HEK293 (cell line): ENCODE data around the gene STK32C.

Source experiments
- CTCF ChIA-PET: fragments of 350-600 bp; formaldehyde crosslinking; extraction: SDS; loops from one replicate; lab custom pipeline; 2021; ENCODE audit warnings: antibody characterized with exemption; lab: Yijun Ruan, JAX
- POLR2A ChIA-PET: fragments of 300-600 bp; formaldehyde crosslinking; extraction: SDS; loops from one replicate; lab custom pipeline; 2020; ENCODE audit warnings: antibody characterized with exemption, inconsistent platforms; lab: Yijun Ruan, JAX
- H3K27ac ChIP-seq: fragments of 200-500 bp; sonication (Bioruptor generic); 2 replicates; pipeline ENCODE4 v1.5.1; 2014; ENCODE audit warnings: low read depth, low read length, control low read depth, inconsistent platforms; ENCODE audit errors: extremely low read depth
- H3K36me3 ChIP-seq, 2 experiments: fragments of 200-500 bp in 1 of 2; sonication (Bioruptor generic) in 1 of 2; 1 replicate in 1 of 2; 2 replicates in 1 of 2; pipeline ENCODE4 v1.5.1; 2014 to 2017; ENCODE audit warnings: inconsistent platforms in 2 of 2, low read length in 2 of 2; ENCODE audit not compliant: control insufficient read depth in 2 of 2, insufficient read depth in 1 of 2
- H3K4me1 ChIP-seq: fragments of 200-500 bp; sonication (Bioruptor generic); 2 replicates; pipeline ENCODE4 v1.5.1; 2014; ENCODE audit warnings: mild to moderate bottlenecking, low read length, inconsistent platforms; ENCODE audit not compliant: control insufficient read depth, insufficient read depth
- H3K4me3 ChIP-seq: 2 replicates; pipeline ENCODE4 v1.5.1; 2011; ENCODE audit warnings: low read depth, mild to moderate bottlenecking, control low read depth, low read length, moderate library complexity
- H3K9me3 ChIP-seq: fragments of 200-500 bp; sonication (Bioruptor generic); 2 replicates; pipeline ENCODE4 v1.5.1; 2014; ENCODE audit warnings: low read depth, low read length, inconsistent platforms; ENCODE audit not compliant: control insufficient read depth, insufficient read depth
- AEBP2 ChIP-seq: fragments of 450-650 bp; formaldehyde crosslinking; IDR thresholded peaks from 2 replicates; pipeline ENCODE4 v1.5.1; 2016; ENCODE audit warnings: missing biosample characterization, missing genetic modification characterization, borderline replicate concordance
- BCL11B ChIP-seq: fragments of 450-650 bp; formaldehyde crosslinking; IDR thresholded peaks from 2 replicates; pipeline ENCODE4 v1.5.1; 2016; ENCODE audit warnings: low read depth, missing biosample characterization, missing genetic modification characterization
- KLF10 ChIP-seq: fragments of 450-650 bp; IDR thresholded peaks from 2 replicates; pipeline ENCODE4 v1.5.1; 2018; ENCODE audit warnings: missing biosample characterization, mild to moderate bottlenecking, missing genetic modification characterization
- PRDM1 ChIP-seq: fragments of 450-650 bp; formaldehyde crosslinking; IDR thresholded peaks from 2 replicates; pipeline ENCODE4; 2016; ENCODE audit warnings: missing biosample characterization, missing genetic modification characterization
- REPIN1 ChIP-seq: fragments of 450-650 bp; formaldehyde crosslinking; IDR thresholded peaks from 2 replicates; pipeline ENCODE4 v1.5.1; 2017; ENCODE audit warnings: missing biosample characterization, missing genetic modification characterization, low read depth
- TCF7L2 ChIP-seq: IDR thresholded peaks from 2 replicates; pipeline ENCODE4 v1.6.1; 2011; ENCODE audit warnings: low read depth, mild to moderate bottlenecking, inconsistent platforms, low read length, moderate library complexity, borderline replicate concordance
- ZFP3 ChIP-seq: fragments of 450-650 bp; formaldehyde crosslinking; IDR thresholded peaks from 2 replicates; pipeline ENCODE4 v1.5.1; 2016; ENCODE audit warnings: low read depth, missing biosample characterization, missing genetic modification characterization
- ZNF140 ChIP-seq: fragments of 450-650 bp; formaldehyde crosslinking; IDR thresholded peaks from 2 replicates; pipeline ENCODE4 v1.5.1; 2016; ENCODE audit warnings: missing biosample characterization, missing genetic modification characterization
- ZNF157 ChIP-seq: fragments of 450-650 bp; formaldehyde crosslinking; IDR thresholded peaks from 2 replicates; pipeline ENCODE4 v1.5.1; 2016; ENCODE audit warnings: missing biosample characterization, missing genetic modification characterization
- ZNF169 ChIP-seq: fragments of 450-650 bp; formaldehyde crosslinking; IDR thresholded peaks from 2 replicates; pipeline ENCODE4 v1.5.1; 2016; ENCODE audit warnings: missing biosample characterization, missing genetic modification characterization
- ZNF501 ChIP-seq: fragments of 450-650 bp; formaldehyde crosslinking; IDR thresholded peaks from 2 replicates; pipeline ENCODE4 v1.5.1; 2016; ENCODE audit warnings: missing biosample characterization, missing genetic modification characterization
- ZNF654 ChIP-seq: fragments of 450-650 bp; formaldehyde crosslinking; IDR thresholded peaks from 2 replicates; pipeline ENCODE4 v1.5.1; 2016; ENCODE audit warnings: low read depth, missing biosample characterization, missing genetic modification characterization
- ZNF670 ChIP-seq: fragments of 450-650 bp; formaldehyde crosslinking; IDR thresholded peaks from 2 replicates; pipeline ENCODE4 v1.5.1; 2016; ENCODE audit warnings: missing biosample characterization, missing genetic modification characterization, low read depth
- ZNF76 ChIP-seq: fragments of 450-650 bp; formaldehyde crosslinking; IDR thresholded peaks from 2 replicates; pipeline ENCODE4; 2016; ENCODE audit warnings: low read depth, missing biosample characterization, missing genetic modification characterization, borderline replicate concordance
- ZNF785 ChIP-seq: fragments of 450-650 bp; formaldehyde crosslinking; IDR thresholded peaks from 2 replicates; pipeline ENCODE4 v1.5.1; 2016; ENCODE audit warnings: missing biosample characterization, missing genetic modification characterization
- TF ChIP-seq, protein P1 (sequence below): fragments of 450-650 bp; IDR thresholded peaks from 2 replicates; pipeline ENCODE4 v1.5.1; 2018; ENCODE audit warnings: missing biosample characterization, mild to moderate bottlenecking, missing genetic modification characterization
- TF ChIP-seq, protein P2 (sequence below): fragments of 450-650 bp; formaldehyde crosslinking; IDR thresholded peaks from 2 replicates; pipeline ENCODE4 v1.5.1; 2016; ENCODE audit warnings: missing biosample characterization, missing genetic modification characterization
- TF ChIP-seq, protein P3 (sequence below): fragments of 450-650 bp; formaldehyde crosslinking; IDR thresholded peaks from 2 replicates; pipeline ENCODE4 v1.5.1; 2016; ENCODE audit warnings: missing biosample characterization, missing genetic modification characterization
- TF ChIP-seq, protein P4 (sequence below): fragments of 450-650 bp; formaldehyde crosslinking; IDR thresholded peaks from 2 replicates; pipeline ENCODE4 v1.5.1; 2016; ENCODE audit warnings: missing biosample characterization, missing genetic modification characterization

STK32C gene

GRCh38 chr10:132163826-132164515, 143.8 kb downstream of the STK32C start:
- no peak for TF ChIP-seq REPIN1 (tag by site-specific recombination)
- no peak for TF ChIP-seq ZNF76 (tag by site-specific recombination)
- no peak for TF ChIP-seq PRDM1 (tag by site-specific recombination)
- TF ChIP-seq ZNF169 (tag by site-specific recombination) = no peak
- no peak for TF ChIP-seq ZFP3
- no peak for TF ChIP-seq ZNF654 (tag by site-specific recombination)
- TF ChIP-seq ZNF501 (tag by site-specific recombination) = no peak
- TF ChIP-seq, protein P1, sequence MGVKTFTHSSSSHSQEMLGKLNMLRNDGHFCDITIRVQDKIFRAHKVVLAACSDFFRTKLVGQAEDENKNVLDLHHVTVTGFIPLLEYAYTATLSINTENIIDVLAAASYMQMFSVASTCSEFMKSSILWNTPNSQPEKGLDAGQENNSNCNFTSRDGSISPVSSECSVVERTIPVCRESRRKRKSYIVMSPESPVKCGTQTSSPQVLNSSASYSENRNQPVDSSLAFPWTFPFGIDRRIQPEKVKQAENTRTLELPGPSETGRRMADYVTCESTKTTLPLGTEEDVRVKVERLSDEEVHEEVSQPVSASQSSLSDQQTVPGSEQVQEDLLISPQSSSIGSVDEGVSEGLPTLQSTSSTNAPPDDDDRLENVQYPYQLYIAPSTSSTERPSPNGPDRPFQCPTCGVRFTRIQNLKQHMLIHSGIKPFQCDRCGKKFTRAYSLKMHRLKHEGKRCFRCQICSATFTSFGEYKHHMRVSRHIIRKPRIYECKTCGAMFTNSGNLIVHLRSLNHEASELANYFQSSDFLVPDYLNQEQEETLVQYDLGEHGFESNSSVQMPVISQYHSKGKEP = no peak
- TF ChIP-seq ZNF670 (tag by site-specific recombination) = no peak
- no peak for TF ChIP-seq TCF7L2
- TF ChIP-seq AEBP2 = no peak
- TF ChIP-seq, protein P2, sequence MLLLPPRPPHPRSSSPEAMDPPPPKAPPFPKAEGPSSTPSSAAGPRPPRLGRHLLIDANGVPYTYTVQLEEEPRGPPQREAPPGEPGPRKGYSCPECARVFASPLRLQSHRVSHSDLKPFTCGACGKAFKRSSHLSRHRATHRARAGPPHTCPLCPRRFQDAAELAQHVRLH (tag by site-specific recombination) = no peak
- TF ChIP-seq ZNF157 (tag by site-specific recombination) = no peak
- no peak for TF ChIP-seq ZNF785
- TF ChIP-seq, protein P3, sequence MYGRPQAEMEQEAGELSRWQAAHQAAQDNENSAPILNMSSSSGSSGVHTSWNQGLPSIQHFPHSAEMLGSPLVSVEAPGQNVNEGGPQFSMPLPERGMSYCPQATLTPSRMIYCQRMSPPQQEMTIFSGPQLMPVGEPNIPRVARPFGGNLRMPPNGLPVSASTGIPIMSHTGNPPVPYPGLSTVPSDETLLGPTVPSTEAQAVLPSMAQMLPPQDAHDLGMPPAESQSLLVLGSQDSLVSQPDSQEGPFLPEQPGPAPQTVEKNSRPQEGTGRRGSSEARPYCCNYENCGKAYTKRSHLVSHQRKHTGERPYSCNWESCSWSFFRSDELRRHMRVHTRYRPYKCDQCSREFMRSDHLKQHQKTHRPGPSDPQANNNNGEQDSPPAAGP = no peak
- no peak for TF ChIP-seq ZNF140 (tag by site-specific recombination)
- TF ChIP-seq KLF10 = no peak
- TF ChIP-seq, protein P4, sequence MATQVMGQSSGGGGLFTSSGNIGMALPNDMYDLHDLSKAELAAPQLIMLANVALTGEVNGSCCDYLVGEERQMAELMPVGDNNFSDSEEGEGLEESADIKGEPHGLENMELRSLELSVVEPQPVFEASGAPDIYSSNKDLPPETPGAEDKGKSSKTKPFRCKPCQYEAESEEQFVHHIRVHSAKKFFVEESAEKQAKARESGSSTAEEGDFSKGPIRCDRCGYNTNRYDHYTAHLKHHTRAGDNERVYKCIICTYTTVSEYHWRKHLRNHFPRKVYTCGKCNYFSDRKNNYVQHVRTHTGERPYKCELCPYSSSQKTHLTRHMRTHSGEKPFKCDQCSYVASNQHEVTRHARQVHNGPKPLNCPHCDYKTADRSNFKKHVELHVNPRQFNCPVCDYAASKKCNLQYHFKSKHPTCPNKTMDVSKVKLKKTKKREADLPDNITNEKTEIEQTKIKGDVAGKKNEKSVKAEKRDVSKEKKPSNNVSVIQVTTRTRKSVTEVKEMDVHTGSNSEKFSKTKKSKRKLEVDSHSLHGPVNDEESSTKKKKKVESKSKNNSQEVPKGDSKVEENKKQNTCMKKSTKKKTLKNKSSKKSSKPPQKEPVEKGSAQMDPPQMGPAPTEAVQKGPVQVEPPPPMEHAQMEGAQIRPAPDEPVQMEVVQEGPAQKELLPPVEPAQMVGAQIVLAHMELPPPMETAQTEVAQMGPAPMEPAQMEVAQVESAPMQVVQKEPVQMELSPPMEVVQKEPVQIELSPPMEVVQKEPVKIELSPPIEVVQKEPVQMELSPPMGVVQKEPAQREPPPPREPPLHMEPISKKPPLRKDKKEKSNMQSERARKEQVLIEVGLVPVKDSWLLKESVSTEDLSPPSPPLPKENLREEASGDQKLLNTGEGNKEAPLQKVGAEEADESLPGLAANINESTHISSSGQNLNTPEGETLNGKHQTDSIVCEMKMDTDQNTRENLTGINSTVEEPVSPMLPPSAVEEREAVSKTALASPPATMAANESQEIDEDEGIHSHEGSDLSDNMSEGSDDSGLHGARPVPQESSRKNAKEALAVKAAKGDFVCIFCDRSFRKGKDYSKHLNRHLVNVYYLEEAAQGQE (tag by site-specific recombination) = no peak
- no peak for TF ChIP-seq BCL11B
- TF ChIP-seq, all 188 proteins: peak for 0
- Histone ChIP-seq H3K9me3 (no peaks in the 10 kb centered on the region), H3K36me3 (no peaks in the 10 kb centered on the region), H3K4me3 (no peak overlapping the region), H3K4me1 (no peaks in the 10 kb centered on the region; the same call in 1 of the 2 replicates), H3K27ac (no peak overlapping the region)
- POLR2A ChIA-PET = no interaction called here
- CTCF ChIA-PET = interaction anchor here (0.9 kb wide), 1 partner anchor 21 kb away, joined by 3 read pairs; no protein-coding TSS in a partner anchor
